Transverse colon (tissue), 4 donors: ENCODE data around the gene SEL1L. TPM values are rescaled to one million over a fixed set of nuclear protein-coding genes. Genes with fewer than 3 reads are reported as not detected.

Source experiments
- DNase-seq: peaks from one replicate; pipeline ENCODE4 v3.0.0-alpha.2; 2019
- H3K27ac ChIP-seq, 4 donors: fragments of 200-600 bp; sonication (generic); 2 replicates each; pipeline ENCODE4 v1.5.1; 2016 to 2018; ENCODE audit warnings: inconsistent platforms in 4 of 4
- H3K27me3 ChIP-seq: fragments of 200-600 bp; sonication (generic); 2 replicates; pipeline ENCODE4 v1.5.1; 2017; ENCODE audit warnings: inconsistent platforms
- H3K36me3 ChIP-seq, 4 donors: fragments of 200-600 bp; sonication (generic); 2 replicates each; pipeline ENCODE4 v1.5.1; 2017 to 2019; ENCODE audit warnings: inconsistent platforms in 4 of 4
- H3K4me1 ChIP-seq, 4 donors: fragments of 200-600 bp; sonication (generic); 2 replicates each; pipeline ENCODE4 v1.5.1; 2017 to 2020; ENCODE audit warnings: inconsistent platforms in 4 of 4
- H3K4me3 ChIP-seq, 4 donors: fragments of 200-600 bp; sonication (generic); 1 replicate in 1 of 4; 2 replicates in 3 of 4; pipeline versions ENCODE4 v1.5.1 to v1.6.1; 2017 to 2019; ENCODE audit warnings: inconsistent platforms in 4 of 4
- H3K9me3 ChIP-seq, 2 donors: fragments of 200-600 bp; sonication (generic); 2 replicates each; pipeline ENCODE4 v1.5.1; 2017 to 2019; ENCODE audit warnings: inconsistent platforms in 2 of 2
- EP300 ChIP-seq: sonication (generic); formaldehyde crosslinking; IDR thresholded peaks from one replicate; pipeline ENCODE4 v1.6.1; 2017; ENCODE audit warnings: antibody characterized with exemption, low read depth
- POLR2A ChIP-seq: fragments of 450-650 bp; IDR thresholded peaks from one replicate; pipeline ENCODE4 v1.6.1; 2016; ENCODE audit warnings: antibody characterized with exemption, mild to moderate bottlenecking, moderate library complexity
- POLR2AphosphoS5 ChIP-seq, 3 donors: sonication (generic); formaldehyde crosslinking; IDR thresholded peaks; one replicate each; pipeline ENCODE4 v1.6.1; 2016; ENCODE audit warnings: antibody characterized with exemption in 3 of 3
- WGBS, 2 donors: methylation state at CpG; one replicate each; pipeline ENCODE4 v1.1.5; 2018; ENCODE audit warnings: low coverage in 1 of 2; 5-methylcytosine and 5-hydroxymethylcytosine counted together
- in situ Hi-C, 4 donors: fragments of 200-750 bp; cut with MboI; loops; one replicate each; pipeline versions ENCODE4 v1.15.0 to v1.15.1; 2017; ENCODE audit warnings: low sequenced_read_pairs in 3 of 4, low pct_ligation_motif_present in 1 of 4, low pct_unique_long_range_greater_than_20kb in 1 of 4
- intact Hi-C: fragments of 100-400 bp; cut with DNase I; formaldehyde crosslinking; loops from one replicate; pipeline ENCODE4 v1.15.1; 2023; ENCODE audit warnings: low total_unique reads
- total RNA-seq, 4 donors: library from RNA; depleted of rRNA; stranded (reverse); fragments of >200 nt; gene quantifications; one replicate each; pipeline ENCODE4 v1.1.0, GENCODE V29; 2016
- TF ChIP-seq, protein P1 (sequence below), 5 experiments: fragments of 200-600 bp in 3 of 5; fragments of 450-650 bp in 2 of 5; sonication (generic) in 3 of 5; IDR thresholded peaks; 1 replicate in 2 of 5; 2 replicates in 3 of 5; pipeline ENCODE4 v1.5.1; 2016 to 2017; ENCODE audit warnings: antibody characterized with exemption in 5 of 5, inconsistent platforms in 3 of 5, mild to moderate bottlenecking in 2 of 5, moderate library complexity in 1 of 5

SEL1L gene
- total RNA-seq, 4 donors from 2014 or later: 29.5 to 64.8 (median 43.5) TPM

DNA sequence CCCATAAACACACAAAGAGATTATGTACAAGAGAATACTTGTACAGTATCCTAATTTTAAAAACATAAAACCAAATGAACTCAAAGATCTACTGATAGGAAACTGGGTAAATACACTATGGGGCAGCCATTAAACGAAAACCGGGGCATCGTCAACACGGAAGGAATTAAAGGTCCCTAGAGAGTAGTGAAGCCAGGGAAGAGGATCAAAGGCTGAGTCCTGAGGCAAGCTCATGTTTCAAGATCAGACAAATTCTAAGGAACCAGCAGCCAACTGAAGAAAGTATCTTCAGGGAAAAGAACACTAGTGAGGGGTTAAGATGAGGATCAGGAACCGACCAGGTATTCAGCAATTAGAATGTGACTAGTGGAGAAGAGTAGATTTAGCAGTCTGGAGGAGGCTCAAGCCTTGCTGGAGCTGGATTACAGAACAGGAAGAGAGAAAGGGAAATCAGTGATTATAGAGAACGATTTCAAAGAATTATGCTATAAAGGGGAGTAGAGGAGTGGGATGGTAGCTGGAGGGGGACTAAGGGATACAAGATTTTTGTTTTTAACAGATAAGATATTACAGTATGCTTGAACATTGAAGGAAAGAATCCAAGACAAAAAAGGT lies 23.7 kb downstream of the SEL1L start:
- H3K27ac ChIP-seq: peak overlapping the region in 3 of 4 donors; percentile 5 to 36 (median 26)

DNA sequence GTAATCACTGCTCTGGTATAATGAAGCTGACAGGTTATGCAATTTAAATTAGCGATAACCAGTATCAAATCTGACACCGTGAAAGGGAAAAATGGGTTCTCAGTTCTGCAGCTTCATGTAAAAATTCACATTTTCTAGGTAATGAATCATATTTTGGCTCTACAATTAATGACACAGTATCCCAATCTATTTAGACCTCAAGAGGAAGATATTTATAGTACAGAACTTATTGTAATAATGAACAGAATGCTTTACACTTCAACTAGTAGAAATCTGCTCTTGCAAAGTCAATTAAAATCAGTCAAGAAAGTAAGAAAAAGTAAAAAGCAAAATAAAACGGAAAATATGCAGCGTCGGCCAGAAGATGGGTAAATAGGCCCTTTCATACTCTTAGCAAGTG lies 24.3 kb downstream of the SEL1L start:
- Histone ChIP-seq H3K4me1 (peaks cover 4 to 38% (median 24%) of the 10 kb centered on the region in 4 donors), H3K9me3 (no peaks in the 10 kb centered on the region), H3K36me3 (peaks cover 0 to 17% (median 3%) of the 10 kb centered on the region in 4 donors), H3K4me3 (no peak overlapping the region), H3K27me3 (no peaks in the 10 kb centered on the region), H3K27ac (no peak overlapping the region)
- TF ChIP-seq POLR2AphosphoS5 (IDR thresholded peaks at IDR 0.05) (no peak), POLR2A (no peak), EP300 (no peak)
- TF ChIP-seq, protein P1, sequence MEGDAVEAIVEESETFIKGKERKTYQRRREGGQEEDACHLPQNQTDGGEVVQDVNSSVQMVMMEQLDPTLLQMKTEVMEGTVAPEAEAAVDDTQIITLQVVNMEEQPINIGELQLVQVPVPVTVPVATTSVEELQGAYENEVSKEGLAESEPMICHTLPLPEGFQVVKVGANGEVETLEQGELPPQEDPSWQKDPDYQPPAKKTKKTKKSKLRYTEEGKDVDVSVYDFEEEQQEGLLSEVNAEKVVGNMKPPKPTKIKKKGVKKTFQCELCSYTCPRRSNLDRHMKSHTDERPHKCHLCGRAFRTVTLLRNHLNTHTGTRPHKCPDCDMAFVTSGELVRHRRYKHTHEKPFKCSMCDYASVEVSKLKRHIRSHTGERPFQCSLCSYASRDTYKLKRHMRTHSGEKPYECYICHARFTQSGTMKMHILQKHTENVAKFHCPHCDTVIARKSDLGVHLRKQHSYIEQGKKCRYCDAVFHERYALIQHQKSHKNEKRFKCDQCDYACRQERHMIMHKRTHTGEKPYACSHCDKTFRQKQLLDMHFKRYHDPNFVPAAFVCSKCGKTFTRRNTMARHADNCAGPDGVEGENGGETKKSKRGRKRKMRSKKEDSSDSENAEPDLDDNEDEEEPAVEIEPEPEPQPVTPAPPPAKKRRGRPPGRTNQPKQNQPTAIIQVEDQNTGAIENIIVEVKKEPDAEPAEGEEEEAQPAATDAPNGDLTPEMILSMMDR (IDR thresholded peaks at IDR 0.05): no peak
- intact Hi-C loops (no loop called here), in situ Hi-C loops (no loop called here)
- 89 to 96% methylated on average over 5 of the region's 5 CpGs for WGBS, 2 donors
- DNase-seq: no peak

More for the DNA sequence above, 23.7 kb downstream of the SEL1L start:
- intact Hi-C loops (no loop called here), in situ Hi-C loops (no loop called here)
- peaks cover 0 to 13% (median under 1%) of the 10 kb centered on the region in 4 donors for H3K36me3 ChIP-seq
- TF ChIP-seq POLR2A (no peak), POLR2AphosphoS5 (IDR thresholded peaks at IDR 0.05) (no peak), EP300 (no peak)
- TF ChIP-seq, protein P1 (IDR thresholded peaks at IDR 0.05): no peak
- H3K4me1 ChIP-seq: peaks cover 4 to 38% (median 24%) of the 10 kb centered on the region in 4 donors
- DNase-seq: no peak
- 33 to 50% methylated on average over 6 of the region's 6 CpGs for WGBS, 2 donors
- H3K27me3 ChIP-seq: no peaks in the 10 kb centered on the region
- H3K9me3 ChIP-seq: no peaks in the 10 kb centered on the region
- no peak overlapping the region for H3K4me3 ChIP-seq

DNA sequence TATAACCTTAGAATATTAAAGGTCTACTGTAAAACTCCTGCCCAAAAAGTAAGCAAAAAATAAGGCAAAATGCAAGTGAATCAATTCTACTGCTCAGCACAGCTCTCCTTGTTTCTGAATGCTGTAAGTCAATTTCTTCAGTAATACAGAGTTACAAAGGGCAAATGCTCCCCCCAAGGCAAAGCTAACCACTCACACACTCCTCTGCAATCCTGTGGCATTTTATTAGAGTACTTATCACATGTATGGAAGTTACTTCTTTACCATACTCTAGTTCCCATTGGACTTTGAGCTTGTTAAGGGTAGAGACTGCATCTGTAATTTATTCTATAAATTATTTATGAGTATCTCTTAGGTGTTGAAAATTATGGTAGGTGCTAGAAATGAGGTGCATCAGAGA lies 27.2 kb downstream of the SEL1L start:
- no peaks in the 10 kb centered on the region for H3K27me3 ChIP-seq
- H3K36me3 ChIP-seq: peaks cover 0 to 41% (median 11%) of the 10 kb centered on the region in 4 donors
- DNase-seq: no peak
- TF ChIP-seq POLR2A: no peak
- TF ChIP-seq, protein P1 (IDR thresholded peaks at IDR 0.05): no peak
- TF ChIP-seq POLR2AphosphoS5 (IDR thresholded peaks at IDR 0.05): no peak
- no peak for TF ChIP-seq EP300
- H3K27ac ChIP-seq: peak overlapping the region in 1 of 4 donors; percentile 24
- no peak overlapping the region for H3K4me3 ChIP-seq
- in situ Hi-C loops (no loop called here), intact Hi-C loops (no loop called here)
- H3K9me3 ChIP-seq: no peaks in the 10 kb centered on the region
- peaks cover 4 to 27% (median 21%) of the 10 kb centered on the region in 4 donors for H3K4me1 ChIP-seq

DNA sequence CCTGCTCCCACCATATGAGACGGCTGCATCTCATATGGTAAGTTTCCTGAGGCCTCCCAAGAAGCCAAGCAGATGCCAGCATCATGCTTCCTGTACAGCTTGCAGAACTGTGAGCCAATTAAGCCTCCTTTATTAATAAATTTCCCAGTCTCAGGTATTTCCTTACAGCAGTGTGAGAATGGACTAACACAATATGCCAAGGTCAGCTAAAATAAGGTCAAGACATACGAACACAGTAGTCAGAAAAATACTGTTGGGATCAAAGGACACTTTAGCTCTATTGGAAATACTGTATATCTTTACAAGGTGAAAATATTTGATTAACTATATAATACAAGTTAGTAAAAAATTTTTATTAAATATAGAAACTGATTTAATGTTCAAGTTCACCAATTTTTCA lies 28.8 kb downstream of the SEL1L start:
- DNase-seq: no peak
- no peaks in the 10 kb centered on the region for H3K27me3 ChIP-seq
- no peaks in the 10 kb centered on the region for H3K9me3 ChIP-seq
- peaks cover 0 to 56% (median 18%) of the 10 kb centered on the region in 4 donors for H3K36me3 ChIP-seq
- in situ Hi-C loops: no loop called here
- TF ChIP-seq POLR2A: no peak
- TF ChIP-seq, protein P1 (IDR thresholded peaks at IDR 0.05): no peak
- TF ChIP-seq EP300: no peak
- TF ChIP-seq POLR2AphosphoS5 (IDR thresholded peaks at IDR 0.05): no peak
- WGBS, 2 donors: 98 to 100% methylated on average over 1 to 2 of the region's 2 CpGs
- no peak overlapping the region for H3K4me3 ChIP-seq
- H3K27ac ChIP-seq: no peak overlapping the region
- intact Hi-C loops: no loop called here
- H3K4me1 ChIP-seq: peaks cover 0 to 11% (median 5%) of the 10 kb centered on the region in 4 donors
